ENCODE measurements around the gene CAPNS2.

The CAPNS2 gene

DNA sequence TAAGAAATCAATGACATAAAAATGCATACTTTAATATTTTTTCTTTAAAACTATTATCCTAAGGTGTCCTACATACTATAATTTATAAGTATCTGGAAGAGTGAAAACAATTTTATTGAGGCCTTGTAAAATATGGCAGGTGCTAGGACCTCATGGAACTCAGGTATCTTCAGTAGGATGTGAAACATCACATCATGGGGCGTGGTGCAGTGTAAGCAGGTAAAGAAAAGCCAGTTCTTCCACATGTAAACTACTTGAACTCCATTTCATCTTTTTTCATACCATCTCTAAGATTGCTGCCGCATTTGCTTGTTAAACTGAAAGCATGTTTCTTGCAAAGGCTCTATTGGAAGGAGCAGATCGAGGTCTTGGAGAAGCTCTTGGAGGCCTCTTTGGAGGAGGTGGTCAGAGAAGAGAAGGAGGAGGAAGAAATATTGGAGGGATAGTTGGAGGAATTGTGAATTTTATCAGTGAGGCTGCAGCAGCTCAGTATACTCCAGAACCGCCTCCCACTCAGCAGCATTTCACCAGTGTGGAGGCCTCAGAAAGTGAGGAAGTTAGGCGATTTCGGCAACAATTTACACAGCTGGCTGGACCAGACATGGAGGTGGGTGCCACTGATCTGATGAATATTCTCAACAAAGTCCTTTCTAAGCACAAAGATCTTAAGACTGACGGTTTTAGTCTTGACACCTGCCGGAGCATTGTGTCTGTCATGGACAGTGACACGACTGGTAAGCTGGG is at the start of gene CAPNS2:
Gene CAPNS2, plus strand, starts transcription at position 253 of the 744 bp plus-strand sequence. Its CDS starts 73 bp downstream, at position 326.
- DNase-seq (ENCODE audit: low read depth), result no peak

DNA sequence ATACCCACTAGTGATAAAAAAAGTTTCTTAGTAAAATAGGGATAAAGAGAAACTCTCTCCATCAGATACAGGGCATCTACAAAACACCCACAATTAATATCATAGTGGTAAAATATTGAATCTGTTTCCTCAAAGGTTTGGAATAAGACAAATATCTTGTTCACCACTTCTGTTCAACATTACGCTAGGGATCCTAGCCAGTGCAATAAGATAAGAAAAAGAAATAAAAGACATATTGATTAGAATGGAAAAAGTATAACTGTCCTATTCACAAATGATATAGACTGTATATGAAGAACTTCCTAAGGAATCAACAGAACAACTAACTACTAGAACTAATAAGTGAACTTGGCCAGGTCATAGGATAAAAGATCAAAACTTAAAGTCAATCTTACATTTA is 44.7 kb upstream of the CAPNS2 start:
- no peak for DNase-seq (ENCODE audit: low read depth)

DNA sequence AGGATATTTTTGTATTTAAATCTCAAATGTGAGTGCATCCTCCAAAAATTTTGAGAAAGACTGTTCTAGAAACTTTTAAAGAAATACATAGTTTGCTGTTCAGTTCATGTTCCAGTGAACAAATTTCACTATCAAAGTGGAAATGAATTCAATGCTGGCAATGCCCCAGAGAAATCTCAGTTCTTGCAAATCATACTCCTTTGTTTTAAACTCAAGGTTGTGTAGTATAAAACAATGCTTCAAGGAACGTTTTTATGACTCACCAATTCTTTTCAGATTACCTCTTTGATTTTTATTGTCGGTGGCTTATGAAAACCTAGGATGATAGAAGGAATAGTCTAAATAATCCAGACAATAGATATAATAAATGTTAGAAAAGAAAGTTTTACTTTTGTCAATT is 40.0 kb upstream of the CAPNS2 start:
- DNase-seq (ENCODE audit: low read depth), result no peak

DNA sequence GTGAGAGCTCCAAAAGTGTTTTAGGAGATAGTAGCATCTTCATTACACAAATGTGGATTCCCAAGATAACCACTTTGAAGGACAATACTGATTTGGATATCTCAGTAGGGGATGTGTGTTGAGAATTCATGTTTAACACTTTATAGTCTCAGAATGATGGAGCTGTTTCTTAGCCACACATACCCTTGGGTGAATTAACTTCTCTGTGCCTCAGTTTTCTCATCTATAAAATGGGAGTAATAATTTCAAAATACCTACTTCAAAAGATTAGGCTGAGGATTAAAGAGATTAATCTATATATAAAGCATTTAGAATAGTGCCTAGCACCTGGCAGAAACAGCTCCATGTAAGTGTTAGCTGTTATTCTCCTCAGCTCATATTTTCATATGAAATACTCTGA is 38.6 kb upstream of the CAPNS2 start:
- DNase-seq (ENCODE audit: low read depth), result no peak

DNA sequence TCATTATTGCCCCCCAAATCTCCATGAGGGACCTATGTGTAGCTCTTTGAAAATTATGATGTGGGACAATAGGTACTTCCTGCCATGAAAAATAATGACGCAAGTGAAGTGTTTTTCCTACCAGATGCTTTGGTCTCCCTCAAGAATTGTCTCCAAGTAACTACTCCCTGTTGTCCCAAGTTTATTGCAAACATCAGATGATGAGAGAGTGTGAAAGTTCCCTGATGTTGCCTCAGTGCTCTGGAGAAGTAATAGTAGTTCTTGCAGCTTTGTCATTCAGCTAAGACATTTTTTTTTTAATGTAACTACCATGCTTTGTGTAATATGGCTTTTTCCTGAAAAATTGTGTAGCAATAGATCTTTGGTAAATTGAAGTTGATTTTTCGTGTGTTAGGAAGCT is 37.5 kb upstream of the CAPNS2 start:
- no peak for DNase-seq (ENCODE audit: low read depth)

DNA sequence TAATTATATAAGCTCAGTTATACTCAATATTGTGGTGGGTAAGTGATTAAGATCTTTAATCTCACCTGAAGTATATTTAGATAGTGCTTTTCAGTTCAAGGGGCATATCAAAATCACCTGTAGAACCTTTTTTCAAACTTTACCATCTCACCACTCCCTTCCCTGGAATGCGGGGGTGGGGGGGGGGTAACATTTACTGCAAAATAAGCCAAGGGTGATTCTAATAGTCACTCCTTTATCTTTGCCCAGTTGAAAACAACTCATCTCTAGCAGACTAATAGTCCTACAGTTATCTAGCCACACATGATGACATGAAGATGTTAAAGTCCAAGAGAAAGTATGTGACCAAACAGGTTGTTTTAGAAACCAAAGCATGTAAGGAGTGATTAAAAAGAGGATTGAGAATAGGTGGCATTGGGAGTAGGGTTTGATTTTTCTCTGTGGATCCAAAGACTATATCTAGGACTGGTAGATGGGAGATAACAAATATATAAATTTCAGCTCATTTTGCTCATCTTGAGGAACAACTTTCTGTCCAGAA is 36.1 kb upstream of the CAPNS2 start:
- no peak for DNase-seq (ENCODE audit: low read depth)

DNA sequence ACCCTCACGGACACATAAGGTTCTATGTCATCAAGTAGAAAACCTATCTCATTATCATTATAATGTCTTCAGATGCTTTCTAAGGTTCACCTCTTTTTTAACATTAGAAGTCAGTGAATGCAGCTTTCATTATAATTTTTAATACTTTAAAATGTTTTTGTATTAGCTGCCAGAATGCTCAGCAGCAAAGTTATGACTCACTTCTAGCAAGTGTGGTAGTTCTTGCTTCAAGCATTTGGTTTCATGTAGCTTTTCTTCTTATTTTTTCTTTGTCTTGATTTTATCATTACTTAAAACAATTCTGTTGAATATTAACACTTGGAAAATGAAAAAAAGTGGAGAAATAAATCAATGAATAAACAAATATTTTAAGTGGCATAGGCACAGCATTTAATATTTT is 34.3 kb upstream of the CAPNS2 start:
- no peak for DNase-seq (ENCODE audit: low read depth)

DNA sequence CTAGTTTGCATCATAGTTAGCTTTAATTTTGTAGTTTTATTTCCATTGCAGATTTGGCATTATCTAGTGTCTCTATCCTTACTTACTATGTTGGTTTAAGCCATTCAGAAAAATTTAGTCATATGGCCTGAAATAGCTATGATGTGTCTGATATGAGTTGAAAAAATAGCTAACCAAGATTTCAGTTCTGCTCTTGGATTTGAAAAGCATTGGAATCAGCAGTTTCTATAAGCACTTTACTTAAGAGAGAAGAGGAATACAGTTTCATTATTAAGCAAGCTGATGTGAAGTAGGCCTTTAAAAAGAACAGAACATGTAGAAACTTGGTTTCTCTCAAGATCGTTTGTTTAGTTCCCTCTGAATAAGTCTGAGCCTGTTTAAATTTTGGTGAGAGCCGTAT is 31.7 kb upstream of the CAPNS2 start:
- DNase-seq (ENCODE audit: low read depth), result no peak

DNA sequence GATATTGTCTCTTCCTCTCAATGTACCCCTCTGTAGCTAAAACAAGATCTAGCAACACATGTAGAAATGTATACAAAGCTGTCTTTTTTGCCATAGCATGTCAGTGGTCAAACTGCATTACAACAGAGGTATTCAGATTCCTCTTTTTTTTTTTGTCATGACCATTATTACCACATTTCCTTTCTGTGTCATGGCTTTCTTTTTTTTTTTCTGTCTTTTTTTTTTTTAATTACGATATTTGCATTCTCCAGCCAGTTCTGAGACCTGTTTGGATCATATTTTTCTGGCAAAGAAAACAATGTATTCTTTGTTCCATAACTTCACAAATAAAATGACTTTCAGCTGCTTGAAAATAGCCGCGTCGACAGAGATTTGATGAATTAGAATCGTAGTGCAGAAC is 27.4 kb upstream of the CAPNS2 start:
- no peak for DNase-seq (ENCODE audit: low read depth)

DNA sequence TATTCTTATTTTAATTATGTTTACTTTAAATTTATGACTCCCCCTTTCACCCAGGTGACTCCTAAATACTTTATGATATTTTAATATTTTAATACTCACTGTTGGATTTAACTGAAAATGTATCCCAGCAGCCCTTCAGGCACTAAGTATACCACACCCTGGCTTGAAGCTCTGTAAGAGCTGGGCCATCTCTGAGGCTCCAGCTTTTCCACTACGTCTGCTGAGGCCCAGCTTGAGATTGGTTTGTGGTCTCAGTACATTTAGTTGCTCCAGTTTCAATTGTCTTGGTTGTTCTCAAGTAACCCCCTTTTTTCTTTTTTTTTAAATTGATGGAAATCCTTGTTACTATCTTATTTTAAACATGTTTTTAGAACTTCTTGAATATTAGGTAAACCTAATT is 27.0 kb upstream of the CAPNS2 start:
- no peak for DNase-seq (ENCODE audit: low read depth)

DNA sequence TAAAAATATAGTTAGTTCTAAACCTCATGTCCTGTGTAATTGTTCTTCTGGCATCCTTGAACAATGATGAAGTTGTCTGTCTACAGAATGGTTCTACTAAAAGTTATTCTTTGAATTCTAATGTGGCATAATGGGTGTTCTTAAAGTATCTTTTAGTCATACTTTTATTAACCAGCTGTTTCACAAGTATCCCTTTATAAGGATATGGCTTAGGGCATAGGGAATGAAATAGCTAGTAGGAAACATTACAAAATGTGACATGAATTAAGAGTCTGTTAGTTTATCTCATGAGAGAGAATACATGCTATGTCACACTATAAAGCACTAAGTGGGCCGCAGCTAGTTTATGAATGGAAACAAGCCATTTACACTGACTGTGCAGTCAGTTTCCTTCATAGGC is 26.3 kb upstream of the CAPNS2 start:
- no peak for DNase-seq (ENCODE audit: low read depth)

DNA sequence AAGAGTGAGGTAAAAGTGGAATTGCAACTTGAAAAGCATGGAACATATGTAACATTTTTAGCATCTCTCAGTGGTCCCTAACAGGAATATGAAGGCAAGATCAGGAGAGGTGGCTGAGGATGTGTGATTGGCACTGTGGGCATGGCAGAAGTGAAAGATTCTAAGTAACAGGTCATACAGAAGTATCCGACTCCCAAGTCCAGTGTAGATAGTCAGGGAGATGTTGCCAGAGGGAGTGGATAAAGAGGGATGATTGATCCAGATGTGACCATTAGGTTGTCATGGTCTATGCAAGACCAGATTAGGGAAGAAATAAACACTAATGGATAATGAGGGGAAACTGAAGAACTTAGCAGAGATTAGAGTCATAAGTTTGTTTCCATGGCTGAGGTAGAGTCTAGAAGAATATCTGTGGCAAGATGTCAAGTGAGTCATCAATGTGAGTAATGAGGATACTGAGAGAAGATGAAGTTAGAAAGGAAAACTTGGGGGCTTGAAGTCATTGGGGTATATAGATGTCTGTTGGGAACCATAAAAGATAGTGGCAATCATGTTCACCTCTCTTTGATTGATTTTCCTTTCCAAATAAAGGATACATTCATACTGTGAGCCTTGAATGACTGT is 23.9 kb upstream of the CAPNS2 start:
- no peak for DNase-seq (ENCODE audit: low read depth)

DNA sequence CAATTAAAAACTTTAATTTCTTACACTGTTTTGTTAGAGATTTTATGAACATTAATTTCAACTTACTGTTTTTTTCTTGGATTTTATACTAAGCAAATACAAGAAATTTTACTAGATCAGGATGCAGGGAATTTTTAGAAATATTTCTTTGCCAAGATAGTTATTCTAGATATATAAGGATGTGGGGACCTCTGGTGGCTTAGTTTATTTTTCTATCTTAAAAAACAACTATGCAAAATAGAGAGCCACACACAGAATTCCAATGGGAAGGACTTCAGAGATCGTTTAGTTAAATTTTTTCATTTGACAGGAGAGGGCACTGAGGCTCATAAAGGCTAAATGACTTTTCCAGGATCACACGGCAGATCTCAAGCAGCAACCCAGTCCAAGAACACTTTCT is 23.0 kb upstream of the CAPNS2 start:
- DNase-seq (ENCODE audit: low read depth), result no peak

DNA sequence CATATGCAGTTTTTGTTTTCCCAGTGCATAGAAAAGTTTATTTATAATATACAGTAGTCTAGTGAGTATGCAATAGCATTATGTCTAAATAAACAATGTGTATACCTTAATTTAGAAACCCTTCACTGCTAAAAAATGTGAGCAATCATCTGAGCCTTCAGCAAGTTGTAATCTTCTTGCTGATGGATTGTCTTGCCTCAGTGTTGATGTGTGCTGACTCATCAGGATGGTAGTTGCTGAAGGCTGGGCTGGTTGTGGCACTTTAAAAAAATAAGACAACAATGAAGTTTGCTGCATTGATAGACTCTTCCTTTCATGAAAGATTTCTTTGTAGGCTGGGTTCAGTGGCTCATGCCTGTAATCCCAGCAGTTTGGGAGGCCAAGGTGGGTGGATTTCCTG is 13.9 kb upstream of the CAPNS2 start:
- no peak for DNase-seq (ENCODE audit: low read depth)

DNA sequence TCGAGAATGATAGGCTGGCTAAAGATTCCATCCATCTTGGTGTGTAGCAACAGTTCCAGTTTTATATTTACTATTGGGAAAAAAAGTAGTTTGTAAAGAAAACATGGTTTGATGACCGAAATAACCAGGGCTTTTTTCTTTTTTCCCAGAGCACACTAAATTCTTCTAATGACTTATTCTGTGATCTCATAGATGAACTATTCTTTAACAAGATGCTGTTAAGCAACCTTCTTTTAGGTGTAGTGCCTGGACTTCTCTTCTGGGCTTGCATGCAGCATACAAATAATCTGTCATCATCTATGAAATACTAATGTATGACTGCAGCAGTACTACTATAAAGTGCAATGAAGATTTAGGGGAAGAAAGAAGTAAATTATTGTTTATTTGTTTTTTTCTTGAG is 11.0 kb upstream of the CAPNS2 start:
- no peak for DNase-seq (ENCODE audit: low read depth)

DNA sequence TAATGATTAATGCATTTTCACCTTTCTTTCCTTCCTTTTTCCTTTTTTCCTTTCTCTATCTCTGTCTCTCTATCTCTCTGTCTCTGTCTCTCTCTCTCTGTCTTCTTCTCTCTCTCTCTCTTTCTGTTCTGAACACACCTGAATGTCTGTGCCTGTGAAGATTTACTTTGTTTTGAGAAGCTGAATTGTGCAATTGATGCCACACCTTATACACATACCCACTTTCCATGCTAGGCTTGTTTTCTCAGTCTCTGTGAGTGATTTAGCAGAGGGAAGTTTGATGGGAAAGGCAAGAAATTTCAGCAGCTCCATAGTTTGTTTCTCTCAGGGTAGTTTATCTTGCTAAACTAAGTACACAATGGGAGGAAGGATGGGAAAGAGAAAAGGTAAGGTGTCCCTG is 9.3 kb upstream of the CAPNS2 start:
- no peak for DNase-seq (ENCODE audit: low read depth)

DNA sequence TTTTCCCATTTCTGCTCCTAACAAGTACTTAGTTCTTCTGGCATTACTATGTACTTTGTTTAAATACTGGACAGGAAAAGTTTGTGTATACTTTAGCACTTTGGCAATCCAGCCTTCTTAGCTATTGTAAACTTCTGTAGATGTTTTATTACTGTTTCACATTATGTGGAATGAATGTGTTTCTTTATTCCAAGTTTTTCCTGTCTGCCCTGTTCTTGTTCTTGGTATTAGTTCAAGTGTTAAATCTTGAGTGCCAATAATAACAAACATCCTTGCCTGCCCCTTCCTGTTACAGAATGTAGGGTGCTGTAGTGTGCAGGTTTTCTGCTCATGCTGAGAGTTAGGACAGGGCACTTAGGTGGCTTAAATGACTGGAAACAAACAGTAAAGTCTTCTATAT is 7.3 kb upstream of the CAPNS2 start:
- no peak for DNase-seq (ENCODE audit: low read depth)

DNA sequence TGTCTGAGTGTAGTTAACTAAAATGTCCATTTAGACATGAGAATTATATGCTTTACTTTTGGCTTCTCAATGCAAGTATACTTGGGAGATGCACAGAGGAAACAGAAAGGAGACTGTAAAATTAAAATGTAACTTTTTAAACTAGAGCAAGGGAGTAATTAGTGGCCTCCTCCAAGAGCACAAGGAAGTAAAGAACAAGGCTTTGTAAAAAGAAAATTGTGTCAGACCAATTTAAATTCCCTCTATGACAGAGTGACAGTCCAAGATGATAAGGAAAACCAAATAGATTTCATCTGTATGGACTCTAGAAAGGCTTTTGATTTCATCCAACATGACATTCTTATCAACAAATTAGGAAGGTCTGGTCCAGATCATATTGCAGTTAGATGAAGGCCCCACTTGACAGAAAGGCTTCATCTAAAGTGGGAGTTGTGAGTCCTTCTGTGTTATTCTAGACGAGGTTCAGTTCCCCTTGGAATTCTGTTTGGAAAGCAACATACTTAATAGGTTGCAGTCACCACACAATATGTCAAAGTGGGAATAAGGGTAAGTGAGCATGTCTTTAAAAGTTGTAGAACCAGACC is 6.5 kb upstream of the CAPNS2 start:
- no peak for DNase-seq (ENCODE audit: low read depth)

DNA sequence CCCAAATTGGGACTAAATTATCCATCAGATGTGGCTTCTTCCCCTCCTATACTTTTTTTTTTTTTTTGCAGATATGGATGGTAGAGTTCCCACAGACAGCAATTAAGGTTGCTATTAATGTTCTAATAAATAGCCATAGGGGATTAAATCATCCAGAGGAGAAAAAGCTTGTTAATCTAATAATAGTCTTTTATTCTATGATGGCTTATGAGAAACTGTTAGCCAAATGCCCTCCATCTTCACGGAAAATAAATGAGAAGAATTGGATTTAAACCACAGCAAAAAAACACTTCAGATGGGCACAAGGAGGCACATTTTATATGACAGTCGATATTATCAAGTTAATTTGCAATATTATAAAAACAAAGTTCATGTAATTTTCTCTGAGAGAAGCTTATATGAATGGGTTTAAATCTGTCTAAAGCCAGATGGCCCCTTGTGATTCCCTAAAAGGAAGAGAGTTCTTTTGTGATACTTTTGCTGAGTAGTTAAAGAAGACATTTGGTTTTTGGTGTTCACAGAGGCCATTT is 5.1 kb upstream of the CAPNS2 start:
- DNase-seq (ENCODE audit: low read depth), result no peak

DNA sequence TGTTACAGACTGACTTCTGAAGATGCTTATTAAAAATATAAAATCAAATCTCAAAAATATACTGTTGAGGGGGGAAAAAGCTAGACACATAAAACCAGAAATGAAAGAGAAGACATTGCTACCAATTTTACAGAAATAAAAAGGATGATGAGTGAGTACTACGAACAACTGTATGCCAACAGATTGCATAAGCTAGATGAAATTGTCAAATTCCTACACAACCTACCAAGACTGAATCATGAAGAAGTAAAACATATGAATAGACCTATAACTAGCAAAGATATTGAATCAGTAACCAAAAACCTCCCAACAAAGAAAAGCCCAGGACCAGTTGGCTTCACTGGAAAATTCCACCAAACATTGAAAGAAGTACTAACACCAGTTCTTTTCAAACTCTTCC is 3.5 kb upstream of the CAPNS2 start:
- no peak for DNase-seq (ENCODE audit: low read depth)

DNA sequence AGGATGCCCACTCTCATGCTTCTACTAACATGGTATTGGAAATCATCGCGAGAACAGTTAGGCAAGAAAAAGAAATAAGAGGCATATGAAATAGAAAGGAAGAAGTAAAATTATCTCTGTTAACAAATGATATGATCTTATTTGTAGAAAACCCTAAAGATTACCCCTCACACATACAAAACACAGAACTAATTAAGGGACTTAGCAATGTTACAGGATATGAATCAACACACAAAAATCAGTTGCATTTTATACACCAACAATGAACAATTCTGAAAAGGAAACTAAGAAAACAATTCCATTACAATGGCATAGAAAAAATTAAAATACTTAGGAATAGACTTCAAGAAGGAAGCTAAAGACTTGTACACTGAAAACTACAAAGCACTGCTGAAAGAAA is 2.7 kb upstream of the CAPNS2 start:
- DNase-seq (ENCODE audit: low read depth), result no peak

DNA sequence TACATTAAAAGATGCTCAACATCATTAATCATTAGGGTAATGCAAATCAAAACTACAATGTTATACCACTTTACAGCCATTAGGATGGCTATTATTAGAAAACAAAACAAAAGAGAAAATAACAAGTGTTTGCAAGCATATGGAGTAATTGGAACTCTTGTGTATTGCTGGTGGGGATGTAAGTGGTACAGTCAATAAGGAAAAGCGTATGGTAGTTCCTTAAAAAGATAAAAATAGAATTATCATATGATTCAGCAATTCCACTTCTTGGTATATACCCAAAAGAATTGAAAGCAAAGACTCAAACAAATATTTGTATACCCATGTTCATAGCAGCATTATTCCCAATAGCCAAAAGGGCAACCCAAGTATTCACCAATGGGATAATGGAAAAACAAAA is 1.4 kb upstream of the CAPNS2 start:
- no peak for DNase-seq (ENCODE audit: low read depth)

DNA sequence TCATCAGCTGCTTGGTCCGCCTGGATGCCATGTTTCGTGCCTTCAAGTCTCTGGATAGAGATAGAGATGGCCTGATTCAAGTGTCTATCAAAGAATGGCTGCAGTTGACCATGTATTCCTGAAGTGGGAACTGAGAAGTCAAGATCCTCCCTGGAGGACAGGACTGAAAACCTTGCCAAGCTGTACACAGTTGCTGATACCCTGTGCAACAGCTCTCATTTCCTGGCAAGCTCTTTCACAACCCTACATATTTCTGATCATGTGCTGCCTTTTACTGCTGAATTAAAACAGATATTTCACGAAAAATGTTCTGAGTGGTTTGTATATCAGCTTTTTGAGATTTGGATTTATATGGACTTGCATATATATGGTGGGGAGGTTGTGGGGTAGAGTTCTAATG is 898 bp downstream of the CAPNS2 start:
- no peak for DNase-seq (ENCODE audit: low read depth)
